ENCODE measurements around the gene PLB1.

DNA sequence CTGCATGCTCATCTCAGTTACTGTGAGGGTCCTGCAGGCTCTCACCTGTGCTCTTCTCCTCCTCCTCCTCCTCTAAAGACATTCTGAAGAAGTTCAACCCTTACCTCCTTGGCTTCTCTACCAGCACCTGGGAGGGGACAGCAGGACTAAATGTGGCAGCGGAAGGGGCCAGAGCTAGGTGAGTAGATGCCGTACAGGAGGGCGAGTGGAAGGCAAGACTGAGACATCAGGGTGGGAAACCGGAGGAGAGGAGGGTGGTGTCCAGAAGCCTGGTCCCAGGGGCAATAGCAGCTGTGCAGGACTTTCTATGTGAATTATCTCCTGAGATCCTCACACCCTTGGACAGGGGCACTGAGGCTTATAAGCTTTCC, 124.9 kb downstream of the PLB1 start:
- TF ChIP-seq EP300 (IDR thresholded peaks at IDR 0.05): no peak
- TF ChIP-seq, protein P1, sequence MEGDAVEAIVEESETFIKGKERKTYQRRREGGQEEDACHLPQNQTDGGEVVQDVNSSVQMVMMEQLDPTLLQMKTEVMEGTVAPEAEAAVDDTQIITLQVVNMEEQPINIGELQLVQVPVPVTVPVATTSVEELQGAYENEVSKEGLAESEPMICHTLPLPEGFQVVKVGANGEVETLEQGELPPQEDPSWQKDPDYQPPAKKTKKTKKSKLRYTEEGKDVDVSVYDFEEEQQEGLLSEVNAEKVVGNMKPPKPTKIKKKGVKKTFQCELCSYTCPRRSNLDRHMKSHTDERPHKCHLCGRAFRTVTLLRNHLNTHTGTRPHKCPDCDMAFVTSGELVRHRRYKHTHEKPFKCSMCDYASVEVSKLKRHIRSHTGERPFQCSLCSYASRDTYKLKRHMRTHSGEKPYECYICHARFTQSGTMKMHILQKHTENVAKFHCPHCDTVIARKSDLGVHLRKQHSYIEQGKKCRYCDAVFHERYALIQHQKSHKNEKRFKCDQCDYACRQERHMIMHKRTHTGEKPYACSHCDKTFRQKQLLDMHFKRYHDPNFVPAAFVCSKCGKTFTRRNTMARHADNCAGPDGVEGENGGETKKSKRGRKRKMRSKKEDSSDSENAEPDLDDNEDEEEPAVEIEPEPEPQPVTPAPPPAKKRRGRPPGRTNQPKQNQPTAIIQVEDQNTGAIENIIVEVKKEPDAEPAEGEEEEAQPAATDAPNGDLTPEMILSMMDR (IDR thresholded peaks at IDR 0.05): no peak
- TF ChIP-seq, protein P2, sequence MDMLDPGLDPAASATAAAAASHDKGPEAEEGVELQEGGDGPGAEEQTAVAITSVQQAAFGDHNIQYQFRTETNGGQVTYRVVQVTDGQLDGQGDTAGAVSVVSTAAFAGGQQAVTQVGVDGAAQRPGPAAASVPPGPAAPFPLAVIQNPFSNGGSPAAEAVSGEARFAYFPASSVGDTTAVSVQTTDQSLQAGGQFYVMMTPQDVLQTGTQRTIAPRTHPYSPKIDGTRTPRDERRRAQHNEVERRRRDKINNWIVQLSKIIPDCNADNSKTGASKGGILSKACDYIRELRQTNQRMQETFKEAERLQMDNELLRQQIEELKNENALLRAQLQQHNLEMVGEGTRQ (IDR thresholded peaks at IDR 0.05): no peak
- no peak for TF ChIP-seq PHF8 (IDR thresholded peaks at IDR 0.05; ENCODE audit: borderline replicate concordance, low read depth)
- TF ChIP-seq MAFK (IDR thresholded peaks at IDR 0.05; ENCODE audit: partially characterized antibody): no peak
- TF ChIP-seq POLR2A (IDR thresholded peaks at IDR 0.05; ENCODE audit: low read length): no peak
- no peak for TF ChIP-seq FOSL2 (IDR thresholded peaks at IDR 0.05)
- no peak for TF ChIP-seq FOSL2 (CRISPR knock-in tag; IDR thresholded peaks at IDR 0.05)
- TF ChIP-seq RFX5 (IDR thresholded peaks at IDR 0.05): no peak
- TF ChIP-seq KDM1A (IDR thresholded peaks at IDR 0.05; ENCODE audit: low read depth): no peak
- no peak for TF ChIP-seq ZNF302 (CRISPR knock-in tag; IDR thresholded peaks at IDR 0.05)

Data from A549 (cell line).